GM12874 (cell line): ENCODE measurements around the gene SLC25A6.

Experiments used
- TF ChIP-seq, protein P1 (sequence below): IDR thresholded peaks from 2 replicates; pipeline ENCODE4 v1.5.1; 2011; ENCODE audit warnings: low read depth, mild to moderate bottlenecking, control low read depth, low read length, moderate library complexity; ENCODE audit not compliant: insufficient read depth

SLC25A6 gene

DNA sequence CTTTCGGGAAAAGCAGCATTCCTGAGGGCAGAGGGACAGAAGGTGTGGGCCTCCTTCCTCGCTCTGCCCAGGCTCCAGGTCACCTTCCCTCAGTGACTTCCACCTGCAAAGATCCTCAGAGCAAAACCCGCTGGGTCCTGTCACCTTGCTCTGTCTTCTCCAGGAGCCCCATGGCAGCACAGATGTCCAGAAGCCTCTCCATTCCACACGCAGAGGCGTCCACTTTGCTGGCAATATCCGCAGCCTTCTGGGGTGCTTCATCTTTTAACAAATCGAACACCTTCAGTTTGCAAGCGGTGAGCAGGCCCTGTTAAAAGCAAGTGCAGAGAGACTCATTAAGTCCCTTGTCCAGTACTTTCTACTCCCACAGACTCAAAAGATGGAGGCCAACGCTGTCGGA lies 33.5 kb upstream of the SLC25A6 start:
- TF ChIP-seq, protein P1, sequence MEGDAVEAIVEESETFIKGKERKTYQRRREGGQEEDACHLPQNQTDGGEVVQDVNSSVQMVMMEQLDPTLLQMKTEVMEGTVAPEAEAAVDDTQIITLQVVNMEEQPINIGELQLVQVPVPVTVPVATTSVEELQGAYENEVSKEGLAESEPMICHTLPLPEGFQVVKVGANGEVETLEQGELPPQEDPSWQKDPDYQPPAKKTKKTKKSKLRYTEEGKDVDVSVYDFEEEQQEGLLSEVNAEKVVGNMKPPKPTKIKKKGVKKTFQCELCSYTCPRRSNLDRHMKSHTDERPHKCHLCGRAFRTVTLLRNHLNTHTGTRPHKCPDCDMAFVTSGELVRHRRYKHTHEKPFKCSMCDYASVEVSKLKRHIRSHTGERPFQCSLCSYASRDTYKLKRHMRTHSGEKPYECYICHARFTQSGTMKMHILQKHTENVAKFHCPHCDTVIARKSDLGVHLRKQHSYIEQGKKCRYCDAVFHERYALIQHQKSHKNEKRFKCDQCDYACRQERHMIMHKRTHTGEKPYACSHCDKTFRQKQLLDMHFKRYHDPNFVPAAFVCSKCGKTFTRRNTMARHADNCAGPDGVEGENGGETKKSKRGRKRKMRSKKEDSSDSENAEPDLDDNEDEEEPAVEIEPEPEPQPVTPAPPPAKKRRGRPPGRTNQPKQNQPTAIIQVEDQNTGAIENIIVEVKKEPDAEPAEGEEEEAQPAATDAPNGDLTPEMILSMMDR, result no peak

DNA sequence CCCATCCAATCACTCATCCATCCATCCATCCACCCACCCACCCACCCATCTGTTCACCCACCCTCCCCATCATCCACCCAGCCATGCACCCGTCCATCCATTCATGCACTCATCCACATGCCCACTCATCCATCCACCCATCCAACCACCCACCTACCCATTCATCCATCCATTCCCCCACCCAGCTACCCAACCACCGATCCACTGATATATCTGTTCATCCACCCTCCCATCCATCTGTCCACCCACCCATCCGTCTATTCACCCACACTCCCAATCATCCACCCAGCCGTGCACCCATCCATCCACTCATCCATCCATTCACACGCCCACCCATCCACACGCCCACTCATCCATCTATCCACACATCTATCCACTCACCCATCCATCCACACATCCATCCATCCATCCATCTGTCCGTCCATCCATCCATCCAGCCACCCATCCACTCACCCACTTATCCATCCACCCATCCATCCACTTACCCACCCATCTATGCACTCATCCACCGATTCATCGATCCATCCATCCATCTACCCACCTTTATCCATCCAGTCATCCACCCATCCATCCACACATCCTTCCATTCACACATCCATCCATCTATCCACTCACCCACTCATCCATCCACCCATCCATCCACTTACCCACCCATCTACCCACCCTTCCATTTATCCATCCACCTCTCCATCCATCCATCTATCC lies 32.4 kb upstream of the SLC25A6 start:
- TF ChIP-seq, protein P1, result no peak

DNA sequence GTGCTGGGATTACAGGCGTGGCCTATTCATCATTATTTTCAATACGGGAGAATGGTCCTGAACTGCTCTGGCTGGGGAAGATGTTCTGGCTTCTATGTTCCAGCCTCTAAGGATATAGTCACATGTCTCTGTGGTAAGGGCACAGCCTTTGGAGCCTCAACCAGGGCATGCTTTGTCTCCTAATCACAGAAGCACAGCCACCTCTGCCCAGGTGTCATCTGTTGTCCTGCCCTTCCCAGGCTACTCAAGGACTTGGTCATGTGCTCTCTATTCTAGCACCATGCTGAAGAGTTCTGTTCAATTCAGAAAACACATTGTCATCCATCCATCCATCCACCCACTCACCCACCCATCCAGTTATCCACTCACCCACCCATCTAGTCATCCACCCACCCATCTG lies 31.3 kb upstream of the SLC25A6 start:
- TF ChIP-seq, protein P1, result no peak

DNA sequence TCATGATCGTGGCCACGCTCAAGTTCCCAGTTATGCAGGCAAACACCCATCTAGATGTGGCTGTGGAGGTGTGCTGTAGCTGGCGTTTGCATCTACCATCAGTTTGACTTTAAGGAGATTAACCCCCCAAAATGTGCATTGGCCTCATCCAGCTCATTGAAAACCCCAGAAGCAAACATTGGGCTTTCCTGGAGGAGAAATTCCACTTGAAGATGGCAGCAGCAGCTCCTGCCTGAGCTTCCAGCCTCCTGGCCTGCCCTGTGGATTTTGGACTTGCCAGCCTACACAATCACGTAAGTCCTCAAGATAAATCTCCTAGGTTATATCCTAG lies 30.2 kb upstream of the SLC25A6 start:
- TF ChIP-seq, protein P1, result no peak

DNA sequence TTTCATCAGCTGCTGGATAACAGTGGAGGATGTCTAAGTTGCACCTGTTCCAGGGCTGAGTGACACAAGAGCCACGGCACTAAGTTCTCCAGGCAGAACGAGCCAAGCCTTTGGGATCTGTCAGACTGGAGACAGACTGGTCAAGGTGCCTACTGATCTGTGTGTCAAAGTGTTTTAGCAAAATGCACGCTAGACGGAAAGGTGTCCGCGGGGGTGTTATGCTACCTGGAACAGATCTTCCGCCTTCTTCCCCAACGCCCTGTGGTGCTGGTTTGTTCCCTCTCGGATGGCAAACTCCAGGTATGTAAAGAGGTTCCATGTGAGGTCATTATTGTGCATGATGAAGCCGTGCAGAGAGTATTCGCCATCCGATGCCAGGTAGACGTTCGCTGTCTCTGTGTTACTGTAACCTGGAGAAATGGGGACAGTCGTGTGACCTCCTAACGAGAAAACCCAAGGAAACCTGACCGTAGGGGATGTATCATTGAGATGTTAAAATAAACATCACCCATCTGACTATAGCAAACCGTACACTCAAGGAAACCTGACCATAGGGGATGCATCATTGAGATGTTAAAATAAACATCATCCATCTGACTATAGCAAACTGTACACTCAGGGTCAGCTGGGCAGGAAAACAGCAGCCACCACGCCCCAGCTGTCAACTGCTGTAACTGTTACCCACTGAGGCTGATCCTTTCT lies 29.7 kb upstream of the SLC25A6 start:
- TF ChIP-seq, protein P1, result no peak

DNA sequence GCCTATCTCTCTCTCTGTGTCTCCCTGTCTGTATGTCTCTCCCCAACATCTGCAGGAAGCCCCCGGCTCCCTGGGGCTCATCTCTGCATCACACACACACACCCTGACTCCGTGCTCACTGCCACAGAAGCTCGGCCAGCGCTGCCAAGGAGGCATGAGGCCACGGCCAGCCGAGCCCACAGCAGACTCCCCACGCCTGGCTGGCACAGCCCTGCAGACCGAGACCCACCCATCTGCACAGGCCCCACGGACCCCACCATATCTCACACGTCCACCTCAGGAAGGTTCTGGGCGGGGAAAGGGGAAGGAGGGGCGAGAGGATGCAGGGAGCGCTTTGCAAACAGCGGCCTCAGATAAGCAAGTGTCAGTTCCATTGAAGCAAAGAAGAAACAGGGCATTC lies 28.5 kb upstream of the SLC25A6 start:
- TF ChIP-seq, protein P1, result no peak

DNA sequence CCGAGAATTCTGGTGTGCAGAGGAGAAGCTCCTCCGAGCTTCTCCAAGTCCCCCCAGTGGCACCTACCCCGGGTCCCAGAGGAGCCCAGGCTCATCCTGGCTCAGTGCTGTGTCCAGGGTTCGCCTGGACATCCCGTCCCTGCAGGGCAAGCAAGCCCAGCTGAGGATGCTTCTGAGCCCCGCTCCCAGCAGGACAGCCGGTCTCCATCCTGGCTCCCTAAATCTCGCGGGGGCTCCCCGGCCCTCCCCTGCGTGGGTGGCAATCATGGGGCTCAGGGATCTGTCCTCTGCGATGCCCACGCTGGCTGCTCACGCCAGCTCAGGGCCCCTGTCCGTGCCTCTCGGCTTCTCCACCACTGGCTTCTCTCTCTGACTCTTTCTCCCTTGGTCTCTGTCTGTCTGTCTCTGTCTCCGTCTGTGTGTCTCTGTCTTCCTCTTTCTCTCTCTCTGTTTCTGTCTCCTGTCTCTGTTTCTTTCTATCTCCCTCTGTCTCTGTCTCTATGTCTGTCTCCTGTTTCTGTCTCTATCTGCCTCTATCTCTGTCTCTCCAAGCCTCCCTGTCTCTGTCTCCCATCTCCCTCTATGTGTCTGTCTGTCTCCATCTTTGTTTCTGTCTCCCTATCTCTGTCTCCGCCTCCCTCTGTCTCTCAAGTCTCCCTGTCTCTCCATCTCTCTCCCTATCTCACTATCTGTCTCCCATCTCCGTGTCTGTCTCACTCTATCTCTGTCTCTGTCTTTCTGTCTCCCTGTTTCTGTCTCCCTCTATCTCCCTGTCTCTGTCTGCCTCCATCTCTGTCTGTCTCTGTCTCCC lies 27.8 kb upstream of the SLC25A6 start:
- TF ChIP-seq, protein P1, result no peak
